Ecto neural progenitor cell (in vitro differentiated cells): Measurements from ENCODE around the gene TWIST2.

Experiments used
- DNase-seq: peaks from one replicate; pipeline ENCODE4 v3.0.0-alpha.2; 2018; ENCODE audit warnings: low spot score

Gene TWIST2

DNA sequence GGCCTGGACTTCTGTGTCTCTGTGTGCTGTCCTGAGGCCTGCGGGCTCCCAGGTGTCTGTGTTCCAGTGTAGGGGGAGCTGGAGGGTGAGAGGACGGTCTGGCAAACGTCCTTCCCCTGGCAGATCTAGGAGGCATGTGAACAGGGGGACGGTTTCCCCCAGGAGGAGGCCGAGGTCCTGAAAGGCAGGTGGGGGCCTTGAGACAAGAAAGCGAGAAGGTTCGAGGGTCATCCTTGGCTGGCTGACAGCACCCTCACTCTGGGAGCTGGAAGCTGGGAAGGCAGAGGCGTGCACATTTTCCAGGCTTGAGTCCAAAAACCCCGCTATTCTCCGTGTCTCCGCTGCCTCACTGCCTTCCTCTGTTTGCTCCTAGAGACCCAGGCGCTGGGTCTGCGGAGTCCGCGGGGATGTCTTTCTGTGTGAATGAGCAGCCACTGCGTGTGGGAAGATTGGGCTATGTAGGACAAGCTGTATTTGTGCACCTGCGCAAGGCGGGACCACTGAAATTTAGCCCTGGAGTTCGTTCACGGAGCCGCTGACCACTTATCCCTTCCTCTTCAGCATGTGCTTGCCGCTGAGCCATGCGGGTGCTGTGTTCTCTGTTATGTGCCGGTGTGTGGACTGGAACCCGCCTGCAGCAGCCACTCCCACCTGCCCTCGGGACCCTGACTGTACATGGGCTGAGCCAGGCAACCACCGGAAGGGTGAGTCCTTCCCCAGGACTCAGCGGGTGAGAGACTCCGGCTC is 43.7 kb downstream of the TWIST2 start:
- DNase-seq = no peak

- DNase-seq = no peak
Measured at GRCh38 chr2:238892204-238892500, 44.3 kb downstream of the TWIST2 start.

DNA sequence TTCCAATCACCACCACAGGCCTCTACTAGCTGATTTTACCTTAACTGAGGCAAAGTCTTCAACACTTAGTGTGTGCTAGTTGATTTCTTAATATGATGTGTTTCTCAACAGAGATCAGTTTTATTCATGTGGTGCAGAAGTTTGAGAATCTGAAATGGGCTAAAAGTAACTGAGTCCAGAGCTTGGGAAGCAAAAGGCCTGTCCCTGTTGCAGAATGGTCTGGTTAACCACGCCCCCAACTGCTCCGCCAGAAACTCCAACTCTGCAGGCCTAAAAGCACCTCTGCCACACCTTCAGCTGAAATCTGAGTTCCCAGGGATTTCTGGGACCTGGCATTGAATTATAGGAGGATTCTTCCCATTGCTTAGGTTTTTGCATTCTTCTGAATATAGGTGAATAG is 44.9 kb downstream of the TWIST2 start:
- no peak for DNase-seq

- DNase-seq = no peak
Measured at GRCh38 chr2:238893349-238894000, 45.6 kb downstream of the TWIST2 start.

- DNase-seq = no peak
Measured at GRCh38 chr2:238894226-238894949, 46.5 kb downstream of the TWIST2 start.

DNA sequence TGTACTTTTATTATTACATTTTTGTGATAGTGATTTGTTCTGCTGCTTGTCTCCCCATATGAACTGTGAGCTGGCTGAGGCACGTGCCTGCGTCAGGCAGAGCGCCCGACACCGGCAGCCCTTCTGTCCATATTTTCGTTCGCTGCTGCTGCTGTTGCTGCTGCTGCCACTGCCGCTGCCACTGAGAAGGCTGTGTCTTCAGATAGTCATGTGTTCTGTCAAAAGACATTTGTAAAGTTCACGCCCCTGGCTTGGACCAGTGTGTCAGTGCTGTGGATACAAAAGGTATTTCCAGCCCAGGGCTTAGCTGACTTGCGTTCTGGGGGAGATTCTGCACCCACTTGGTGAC is 47.0 kb downstream of the TWIST2 start:
- no peak for DNase-seq

DNA sequence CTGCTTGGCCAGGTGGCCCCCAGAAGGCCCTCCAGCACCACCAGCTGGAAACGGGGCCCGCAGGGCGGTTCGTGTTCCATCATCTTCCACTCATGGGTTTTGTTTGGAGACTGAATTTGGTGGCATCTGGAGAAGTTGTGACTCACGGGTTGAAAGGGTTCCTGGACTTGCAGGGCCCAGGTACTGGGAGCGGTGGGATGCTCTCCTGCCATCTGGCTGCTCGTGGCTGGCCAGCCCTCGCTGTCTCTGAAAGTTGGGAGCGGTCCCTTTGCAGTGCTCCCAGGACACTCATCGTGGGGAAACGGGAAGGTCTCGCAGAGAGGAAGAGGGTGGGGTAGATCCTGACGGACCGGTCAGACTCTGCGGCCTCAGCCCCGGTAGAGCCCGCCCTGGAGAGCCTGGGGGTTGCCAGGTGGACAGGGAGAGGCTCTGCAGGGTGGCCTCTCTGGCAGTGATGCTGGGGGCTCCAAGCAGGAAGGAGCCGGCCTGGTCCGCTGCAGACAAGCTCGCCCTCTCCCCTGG is 47.5 kb downstream of the TWIST2 start:
- no peak for DNase-seq

- peak; percentile 73 for DNase-seq
Measured at GRCh38 chr2:238895891-238896600, 48.2 kb downstream of the TWIST2 start.

DNA sequence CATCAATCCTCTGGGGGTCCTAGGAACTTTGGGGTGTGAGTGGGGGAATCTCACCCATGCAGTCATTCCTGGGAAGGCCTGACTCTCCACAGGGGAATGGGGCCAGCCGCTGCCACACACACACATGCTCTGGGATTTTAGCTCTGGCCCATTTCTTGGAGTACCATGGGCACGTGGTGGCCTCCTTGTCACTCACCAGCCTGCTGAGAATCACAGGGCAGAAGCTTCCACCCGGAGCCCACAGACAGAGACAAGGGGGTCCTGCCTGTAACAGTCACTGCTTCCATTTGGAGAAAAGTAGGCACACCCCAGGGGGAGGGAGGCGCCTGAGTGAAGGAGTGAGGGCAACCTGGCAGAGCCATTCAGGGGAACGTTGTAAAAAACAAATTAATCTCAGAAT is 48.8 kb downstream of the TWIST2 start:
- DNase-seq = no peak

DNA sequence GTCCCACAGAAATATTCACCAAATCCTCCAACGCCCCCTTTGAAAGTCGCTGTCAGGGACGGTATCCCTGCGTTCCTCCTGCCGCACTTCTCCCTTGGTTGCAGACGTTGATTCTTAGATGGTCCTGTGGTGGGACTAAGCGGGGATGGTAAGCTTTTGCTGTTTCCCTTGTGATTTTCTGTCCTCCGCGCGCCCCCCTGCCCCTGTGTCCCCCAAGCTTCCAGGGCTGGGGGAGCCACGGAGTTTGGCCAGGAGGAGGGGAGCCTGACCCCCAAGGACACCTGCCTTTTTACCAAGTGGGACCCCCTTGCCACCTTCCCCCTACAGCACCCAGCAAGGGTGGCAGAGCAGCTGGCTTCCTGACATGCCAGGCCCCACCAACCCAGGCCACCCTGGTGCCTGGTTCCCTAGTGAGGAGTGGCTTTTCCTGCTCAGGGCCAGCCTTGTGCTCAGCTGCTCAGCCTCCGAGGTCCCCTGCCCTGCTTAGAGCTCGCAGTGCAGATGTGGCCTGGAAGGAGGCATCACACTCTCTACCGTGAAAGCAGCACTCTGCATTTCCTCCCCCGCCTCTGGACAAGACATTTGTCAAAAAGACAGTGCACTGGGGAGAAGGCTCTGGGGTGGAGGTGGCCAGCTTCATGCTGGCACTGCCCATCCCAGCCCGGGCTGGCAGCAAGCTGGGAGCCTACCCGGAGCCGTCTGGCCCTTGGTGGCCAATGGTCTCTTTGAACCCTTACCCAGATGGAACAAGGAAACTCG is 49.4 kb downstream of the TWIST2 start:
- no peak for DNase-seq

DNA sequence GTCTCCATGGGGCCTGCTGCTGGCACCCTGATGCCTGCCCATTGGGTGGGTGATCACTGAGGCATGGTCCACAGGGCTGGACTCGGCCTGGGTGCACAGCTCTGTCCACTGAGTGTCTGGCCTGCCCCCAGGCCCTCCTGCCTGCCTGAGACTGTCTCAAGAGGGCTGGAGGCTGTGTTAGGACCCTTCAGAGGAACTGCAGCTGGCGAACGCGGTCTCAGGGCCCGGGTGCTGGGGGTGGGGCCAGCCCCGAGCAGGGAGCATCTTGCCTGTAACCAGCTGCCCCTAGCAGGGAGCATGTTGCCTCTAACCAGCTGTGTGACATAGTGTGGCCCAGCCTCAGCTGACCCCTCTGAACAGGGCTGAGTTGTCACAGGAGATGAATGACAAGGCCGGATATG is 50.0 kb downstream of the TWIST2 start:
- no peak for DNase-seq

DNA sequence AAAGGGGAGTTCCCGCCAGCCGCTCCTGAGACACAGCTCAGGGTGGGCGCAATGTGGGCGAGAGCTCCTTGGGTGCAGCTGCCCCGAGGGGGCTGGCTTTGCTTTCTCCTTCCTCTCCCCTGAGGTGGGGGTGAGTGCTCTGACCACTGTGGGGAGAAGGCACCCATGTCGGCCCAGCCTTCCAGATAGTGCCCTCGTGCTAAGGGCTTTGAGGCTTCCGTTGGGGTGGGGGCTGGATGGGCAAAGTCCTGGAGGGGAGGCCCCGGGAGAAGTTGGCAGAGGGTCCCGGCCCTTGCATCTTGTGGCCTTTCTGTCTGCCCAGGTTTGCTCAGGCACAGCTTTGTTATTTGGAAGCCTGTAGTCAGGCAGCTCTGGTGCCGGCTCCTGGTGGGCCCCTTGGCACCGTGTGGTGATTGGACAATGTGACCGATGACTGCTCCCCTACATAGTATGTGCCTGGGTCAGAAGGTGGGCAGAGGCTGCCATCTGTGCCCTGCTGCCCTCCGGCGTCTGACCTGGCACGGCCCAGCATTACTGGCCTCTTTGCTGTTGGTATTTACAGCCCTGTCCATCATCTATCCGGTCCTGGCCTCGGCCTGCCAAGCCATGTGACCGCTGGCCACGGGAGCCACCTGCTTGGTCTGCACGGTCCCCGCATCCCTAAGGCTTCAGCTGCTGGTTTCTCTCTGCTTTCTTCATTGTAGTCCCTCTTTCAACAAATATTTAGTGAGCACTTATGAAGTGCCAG is 50.8 kb downstream of the TWIST2 start:
- DNase-seq = no peak

- DNase-seq = no peak
Measured at GRCh38 chr2:238899386-238899785, 51.5 kb downstream of the TWIST2 start.

DNA sequence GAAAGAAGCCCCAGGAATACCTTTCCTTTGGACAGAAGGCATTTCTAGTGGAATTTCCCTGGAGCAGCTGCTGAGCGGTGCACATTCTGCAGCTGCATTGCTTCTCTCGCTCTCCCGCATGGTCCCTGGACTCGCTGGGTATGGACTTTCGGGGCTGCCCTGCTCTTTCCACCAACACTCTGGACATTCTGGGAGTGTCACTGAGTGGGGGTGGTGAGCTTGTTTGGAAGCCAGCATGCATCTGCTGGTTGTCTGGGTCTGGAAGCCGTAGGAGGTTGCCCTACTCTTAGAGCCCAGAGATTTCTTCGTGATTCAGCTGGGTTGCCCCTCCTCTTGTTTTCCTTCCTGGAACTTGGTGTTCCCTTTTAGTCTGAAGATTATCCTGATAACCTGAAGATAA is 52.6 kb downstream of the TWIST2 start:
- DNase-seq = no peak

- DNase-seq = no peak
Measured at GRCh38 chr2:238901461-238902057, 53.7 kb downstream of the TWIST2 start.

DNA sequence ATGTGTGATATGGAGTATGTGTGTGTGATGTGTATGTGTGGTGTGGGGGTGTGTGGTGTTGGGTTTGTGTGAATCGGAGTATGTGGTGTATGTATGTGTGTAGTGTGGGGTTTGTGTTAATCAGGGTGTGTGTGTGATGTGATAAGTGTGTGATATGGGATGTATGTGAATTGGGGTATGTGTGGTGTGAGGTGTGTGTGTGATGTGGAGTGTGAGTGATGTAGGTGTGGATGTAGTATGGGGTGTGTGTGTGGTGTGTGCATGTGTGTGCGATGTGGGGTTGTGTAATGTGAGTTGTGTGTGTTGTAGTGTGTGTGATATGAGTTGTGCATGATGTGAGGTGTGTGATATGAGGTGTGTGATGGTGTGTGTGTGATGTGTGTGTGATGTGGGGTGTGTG is 54.4 kb downstream of the TWIST2 start:
- DNase-seq = no peak

GRCh38 chr2:238903141-238903540 is 55.3 kb downstream of the TWIST2 start:
- no peak for DNase-seq

DNA sequence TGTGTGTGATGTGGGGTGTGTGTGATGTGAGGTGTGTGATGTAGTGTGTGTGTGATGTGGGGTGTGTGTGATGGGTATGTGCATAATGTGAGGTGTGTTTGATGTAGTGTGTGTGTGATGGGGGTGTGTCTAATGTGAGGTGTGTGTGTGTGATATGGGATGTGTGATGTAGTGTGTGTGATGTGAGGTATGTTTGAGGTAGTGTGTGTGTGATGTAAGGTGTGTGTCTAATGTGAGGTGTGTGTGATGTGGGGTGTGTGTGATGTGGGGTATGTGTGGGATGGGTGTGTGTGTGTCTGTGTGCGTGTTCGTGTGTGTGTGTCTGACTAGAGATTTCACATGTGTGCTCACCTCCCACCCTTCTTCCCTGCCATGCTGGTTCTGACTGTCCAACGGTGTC is 56.3 kb downstream of the TWIST2 start:
- no peak for DNase-seq

- no peak for DNase-seq
Measured at GRCh38 chr2:238904716-238905115, 56.8 kb downstream of the TWIST2 start.

- DNase-seq = no peak
Measured at GRCh38 chr2:238905224-238905623, 57.3 kb downstream of the TWIST2 start.

- DNase-seq = no peak
Measured at GRCh38 chr2:238905644-238906043, 57.8 kb downstream of the TWIST2 start.
